ENCODE measurements around the gene FLYWCH2. TPM values are rescaled to one million over a fixed set of nuclear protein-coding genes. Genes with fewer than 3 reads are reported as not detected.

FLYWCH2 gene
- total RNA-seq, 4 donors from 2014 or later = 58.4 to 89.3 (median 73.8) TPM

GRCh38 chr16:2912330-2913199 is 29.6 kb downstream of the FLYWCH2 start:
- DNase-seq = peak; percentile 25 to 28
- 7 to 14% methylated on average over 19 to 35 of the region's 39 CpGs for WGBS, 2 donors

GRCh38 chr16:2913603-2914002 is 30.6 kb downstream of the FLYWCH2 start:
- TF ChIP-seq POLR2A (IDR thresholded peaks at IDR 0.05) = no peak
- no peak for TF ChIP-seq CTCF (IDR thresholded peaks at IDR 0.05)
- peaks cover 5 to 7% of the 10 kb centered on the region in 2 donors for H3K36me3 ChIP-seq
- intact Hi-C loops (cut with DNase I) = no loop called here
- peaks cover 6 to 21% of the 10 kb centered on the region in 2 donors for H3K4me1 ChIP-seq
- no peaks in the 10 kb centered on the region for H3K9me3 ChIP-seq
- 86 to 93% methylated on average over 7 of the region's 7 CpGs for WGBS, 2 donors
- H3K27ac ChIP-seq = no peak overlapping the region
- DNase-seq = no peak
- H3K27me3 ChIP-seq = no peaks in the 10 kb centered on the region
- H3K4me3 ChIP-seq (replicated peaks in 1 of 3) = no peak overlapping the region

More at GRCh38 chr16:2912330-2913199, 29.6 kb downstream of the FLYWCH2 start:
- no peaks in the 10 kb centered on the region for H3K9me3 ChIP-seq
- H3K27ac ChIP-seq = peak overlapping the region; percentile 63 to 89 (median 83)
- peaks cover 6 to 21% of the 10 kb centered on the region in 2 donors for H3K4me1 ChIP-seq
- H3K36me3 ChIP-seq = peaks cover 5 to 7% of the 10 kb centered on the region in 2 donors
- intact Hi-C loops (cut with DNase I) = no loop called here
- peak overlapping the region; percentile 59 to 92 (median 84) for H3K4me3 ChIP-seq (replicated peaks in 1 of 3)
- no peak for TF ChIP-seq CTCF (IDR thresholded peaks at IDR 0.05)
- TF ChIP-seq POLR2A (IDR thresholded peaks at IDR 0.05) = peak; percentile 17 to 23
- no peaks in the 10 kb centered on the region for H3K27me3 ChIP-seq

- TF ChIP-seq POLR2A (IDR thresholded peaks at IDR 0.05) (no peak), CTCF (IDR thresholded peaks at IDR 0.05) (no peak)
- no peaks in the 10 kb centered on the region for H3K9me3 ChIP-seq
- no peak for DNase-seq
- H3K4me3 ChIP-seq (replicated peaks in 1 of 3) = no peak overlapping the region
- no peak overlapping the region for H3K27ac ChIP-seq
- H3K27me3 ChIP-seq = no peaks in the 10 kb centered on the region
- WGBS, 2 donors = 90 to 96% methylated on average over 12 of the region's 12 CpGs
- intact Hi-C loops (cut with DNase I) = no loop called here
- peaks cover 6 to 21% of the 10 kb centered on the region in 2 donors for H3K4me1 ChIP-seq
- peaks cover 5 to 7% of the 10 kb centered on the region in 2 donors for H3K36me3 ChIP-seq
Measured at GRCh38 chr16:2914233-2914632, 31.2 kb downstream of the FLYWCH2 start.

- TF ChIP-seq POLR2A (IDR thresholded peaks at IDR 0.05) (no peak), CTCF (IDR thresholded peaks at IDR 0.05) (no peak)
- Histone ChIP-seq H3K36me3 (peaks cover 5 to 7% of the 10 kb centered on the region in 2 donors), H3K27ac (peak overlapping the region in 1 of 3 donors; percentile 33), H3K4me3 (replicated peaks in 1 of 3) (no peak overlapping the region), H3K27me3 (no peaks in the 10 kb centered on the region), H3K4me1 (peaks cover 6 to 28% of the 10 kb centered on the region in 2 donors), H3K9me3 (no peaks in the 10 kb centered on the region)
- intact Hi-C loops (cut with DNase I) = no loop called here
- 76 to 93% methylated on average over 13 of the region's 13 CpGs for WGBS, 2 donors
- peak in 1 of 2 donors; percentile 48 for DNase-seq
Measured at GRCh38 chr16:2915196-2915929, 32.3 kb downstream of the FLYWCH2 start.

All from thyroid gland (tissue), 4 donors.